BE2C (cell line): Measurements from ENCODE around the gene SULT1C4.

ENCODE experiments used
- DNase-seq: peaks from one replicate; pipeline ENCODE4 v3.0.0-alpha.2; 2020
- H3K27me3 ChIP-seq: fragments of 250-450 bp; sonication (Bioruptor Pico); 2 replicates; pipeline ENCODE4 v1.5.1; 2020; ENCODE audit warnings: mild to moderate bottlenecking
- H3K36me3 ChIP-seq: fragments of 250-450 bp; sonication (Bioruptor Pico); 2 replicates; pipeline ENCODE4 v1.5.1; 2020; ENCODE audit warnings: mild to moderate bottlenecking
- H3K4me1 ChIP-seq: fragments of 250-450 bp; sonication (Bioruptor Pico); 2 replicates; pipeline ENCODE4 v1.5.1; 2020
- H3K4me3 ChIP-seq: 2 replicates; pipeline ENCODE4 v1.5.1; 2011; ENCODE audit warnings: low read depth, low read length
- H3K9me3 ChIP-seq: fragments of 250-450 bp; sonication (Bioruptor Pico); 2 replicates; pipeline ENCODE4 v1.5.1; 2020
- CTCF ChIP-seq: IDR thresholded peaks from 2 replicates; pipeline ENCODE4 v1.5.1; 2012; ENCODE audit warnings: mild to moderate bottlenecking, low read depth, low read length

Gene SULT1C4

GRCh38 chr2:108367014-108367413 is 10.7 kb upstream of the SULT1C4 start:
- H3K4me3 ChIP-seq: no peak overlapping the region
- H3K4me1 ChIP-seq: no peaks in the 10 kb centered on the region
- H3K36me3 ChIP-seq: no peaks in the 10 kb centered on the region
- no peak for DNase-seq
- no peaks in the 10 kb centered on the region for H3K27me3 ChIP-seq
- H3K9me3 ChIP-seq: no peaks in the 10 kb centered on the region
- TF ChIP-seq CTCF: no peak

GRCh38 chr2:108367561-108368175 is 10.1 kb upstream of the SULT1C4 start:
- H3K9me3 ChIP-seq: no peaks in the 10 kb centered on the region
- no peak for TF ChIP-seq CTCF
- H3K36me3 ChIP-seq: no peaks in the 10 kb centered on the region
- DNase-seq: no peak
- no peak overlapping the region for H3K4me3 ChIP-seq
- no peaks in the 10 kb centered on the region for H3K4me1 ChIP-seq
- no peaks in the 10 kb centered on the region for H3K27me3 ChIP-seq

GRCh38 chr2:108369153-108369552 is 8.6 kb upstream of the SULT1C4 start:
- Histone ChIP-seq H3K4me1 (no peaks in the 10 kb centered on the region), H3K9me3 (no peaks in the 10 kb centered on the region), H3K4me3 (no peak overlapping the region), H3K27me3 (no peaks in the 10 kb centered on the region), H3K36me3 (no peaks in the 10 kb centered on the region)
- no peak for TF ChIP-seq CTCF
- DNase-seq: no peak

- no peak for DNase-seq
- TF ChIP-seq CTCF: no peak
- H3K4me1 ChIP-seq: no peaks in the 10 kb centered on the region
- H3K36me3 ChIP-seq: no peaks in the 10 kb centered on the region
- no peaks in the 10 kb centered on the region for H3K9me3 ChIP-seq
- H3K27me3 ChIP-seq: no peaks in the 10 kb centered on the region
- H3K4me3 ChIP-seq: no peak overlapping the region
These were observed 7.7 kb upstream of the SULT1C4 start for GRCh38 chr2:108370080-108370479.

GRCh38 chr2:108376774-108377173 is 980 bp upstream of the SULT1C4 start:
- Histone ChIP-seq H3K27me3 (no peaks in the 10 kb centered on the region), H3K9me3 (no peaks in the 10 kb centered on the region), H3K4me3 (no peak overlapping the region), H3K4me1 (no peaks in the 10 kb centered on the region), H3K36me3 (no peaks in the 10 kb centered on the region)
- no peak for DNase-seq
- TF ChIP-seq CTCF: no peak

- H3K36me3 ChIP-seq: no peaks in the 10 kb centered on the region
- H3K4me3 ChIP-seq: peak overlapping the region; percentile 26
- H3K27me3 ChIP-seq: no peaks in the 10 kb centered on the region
- no peaks in the 10 kb centered on the region for H3K9me3 ChIP-seq
- TF ChIP-seq CTCF: no peak
- no peaks in the 10 kb centered on the region for H3K4me1 ChIP-seq
- no peak for DNase-seq
These were observed 353 bp upstream of the SULT1C4 start for GRCh38 chr2:108377401-108377800.
